H1 (cell line): ENCODE measurements around the gene DNAL4. TPM values are rescaled to one million over a fixed set of nuclear protein-coding genes. Genes with fewer than 3 reads are reported as not detected.

Experiments used
- CTCF ChIA-PET: fragments of 300-600 bp; sonication (Branson Sonifier 250); formaldehyde crosslinking; loops from one replicate; lab custom pipeline; 2021; ENCODE audit not compliant: partially characterized antibody; lab: Charles Lee
- POLR2A ChIA-PET: fragments of 300-600 bp; sonication (Branson Sonifier 250); formaldehyde crosslinking; loops from one replicate; lab custom pipeline; 2021; ENCODE audit warnings: inconsistent platforms; ENCODE audit not compliant: partially characterized antibody; lab: Charles Lee
- DNase-seq, 2 experiments: peaks; one replicate each; pipeline versions ENCODE4 v3.0.0 to v3.0.0-alpha.2; 2010 to 2022; ENCODE audit warnings: low spot score in 2 of 2, low read depth in 1 of 2, mixed read lengths in 1 of 2
- FAIRE-seq: peaks from 2 replicates; lab custom pipeline; 2011; peaks lifted over from hg19 to GRCh38; lab: Jason Lieb, UNC
- H2AFZ ChIP-seq: 2 replicates; pipeline ENCODE4 v1.8.1; 2012; ENCODE audit warnings: low read length, inconsistent platforms
- H2AK5ac ChIP-seq: 2 replicates; pipeline ENCODE4 v1.6.1; 2013; ENCODE audit warnings: low read depth, low read length
- H2BK120ac ChIP-seq: replicated peaks from 2 replicates; pipeline ENCODE3; 2013; ENCODE audit warnings: low read depth, low read length, inconsistent platforms
- H2BK12ac ChIP-seq: 2 replicates; pipeline ENCODE4 v1.6.1; 2013; ENCODE audit warnings: low read depth, low read length
- H2BK15ac ChIP-seq: 2 replicates; pipeline ENCODE4 v1.6.1; 2013; ENCODE audit warnings: low read length
- H2BK20ac ChIP-seq: 2 replicates; pipeline ENCODE4 v1.6.1; 2013; ENCODE audit warnings: low read length
- H2BK5ac ChIP-seq: 2 replicates; pipeline ENCODE4 v1.6.1; 2013; ENCODE audit warnings: low read depth, low read length
- H3K14ac ChIP-seq: 2 replicates; pipeline ENCODE4 v1.6.1; 2013; ENCODE audit warnings: inconsistent platforms; ENCODE audit not compliant: insufficient read length
- H3K18ac ChIP-seq: 2 replicates; pipeline ENCODE4 v1.6.1; 2013; ENCODE audit warnings: low read length; ENCODE audit errors: extremely low read depth
- H3K23ac ChIP-seq: 2 replicates; pipeline ENCODE4 v1.6.1; 2013; ENCODE audit warnings: inconsistent platforms; ENCODE audit not compliant: insufficient read length
- H3K23me2 ChIP-seq: 2 replicates; pipeline ENCODE4 v1.6.1; 2013; ENCODE audit warnings: low read depth, low read length
- H3K27ac ChIP-seq: 2 replicates; pipeline ENCODE4 v1.6.1; 2011; ENCODE audit warnings: low read depth, low read length, inconsistent platforms
- H3K27me3 ChIP-seq, 4 experiments: replicated peaks in 1 of 4; 1 replicate in 1 of 4; 2 replicates in 3 of 4; pipeline versions ENCODE4 v1.6.1 to v1.8.1; 2011 to 2013; ENCODE audit warnings: low read length in 3 of 4, mild to moderate bottlenecking in 3 of 4, inconsistent platforms in 2 of 4, mixed read lengths in 2 of 4, moderate library complexity in 1 of 4; ENCODE audit not compliant: control insufficient read depth in 3 of 4, insufficient read depth in 3 of 4; ENCODE audit errors: extremely low read depth in 1 of 4
- H3K36me3 ChIP-seq, 4 experiments: 2 replicates each; pipeline versions ENCODE4 v1.6.1 to v1.8.1; 2011 to 2013; ENCODE audit warnings: mild to moderate bottlenecking in 4 of 4, low read length in 3 of 4, moderate library complexity in 2 of 4, control low read depth in 1 of 4, inconsistent platforms in 1 of 4; ENCODE audit not compliant: insufficient read depth in 4 of 4, control insufficient read depth in 2 of 4
- H3K4ac ChIP-seq: replicated peaks from 2 replicates; pipeline ENCODE3; 2013; ENCODE audit warnings: low read length, low read depth, mixed read lengths, inconsistent platforms; ENCODE audit not compliant: insufficient read length
- H3K4me1 ChIP-seq, 4 experiments: replicated peaks in 1 of 4; 1 replicate in 1 of 4; 2 replicates in 3 of 4; pipeline versions ENCODE4 v1.6.1 to v1.8.1; 2011 to 2013; ENCODE audit warnings: low read length in 3 of 4, inconsistent platforms in 2 of 4, mixed read lengths in 1 of 4; ENCODE audit not compliant: insufficient read depth in 4 of 4, control insufficient read depth in 3 of 4
- H3K4me2 ChIP-seq, 2 experiments: 2 replicates each; pipeline versions ENCODE4 v1.6.1 to v1.8.1; 2011 to 2013; ENCODE audit warnings: low read depth in 2 of 2, low read length in 2 of 2, control low read depth in 1 of 2, inconsistent platforms in 1 of 2, mild to moderate bottlenecking in 1 of 2; ENCODE audit not compliant: insufficient read depth in 1 of 2
- H3K4me3 ChIP-seq, 4 experiments: fragments of 200-600, 300-600 bp in 1 of 4; sonication (generic), shearing (Covaris generic), sonication (Bioruptor Twin) in 1 of 4; 2 replicates each; pipeline versions ENCODE4 v1.5.1 to v1.8.1; 2011 to 2016; ENCODE audit warnings: low read length in 4 of 4, low read depth in 3 of 4, control low read depth in 2 of 4, inconsistent platforms in 2 of 4, mild to moderate bottlenecking in 2 of 4, mixed read lengths in 1 of 4, moderate library complexity in 1 of 4; ENCODE audit not compliant: insufficient read depth in 2 of 4; ENCODE audit errors: extremely low read depth in 1 of 4
- H3K56ac ChIP-seq: replicated peaks from 2 replicates; pipeline ENCODE3; 2013; ENCODE audit warnings: low read depth, mild to moderate bottlenecking, mixed read lengths, low read length, inconsistent platforms; ENCODE audit not compliant: insufficient read length
- H3K79me1 ChIP-seq: 2 replicates; pipeline ENCODE4 v1.6.1; 2013; ENCODE audit warnings: low read depth, low read length, control low read depth
- H3K79me2 ChIP-seq, 2 experiments: 2 replicates each; pipeline versions ENCODE4 v1.6.1 to v1.8.1; 2012 to 2013; ENCODE audit warnings: low read length in 2 of 2, mild to moderate bottlenecking in 2 of 2, inconsistent platforms in 1 of 2; ENCODE audit not compliant: insufficient read depth in 2 of 2, control insufficient read depth in 1 of 2
- H3K9ac ChIP-seq, 4 experiments: replicated peaks in 1 of 4; 1 replicate in 1 of 4; 2 replicates in 3 of 4; pipeline versions ENCODE4 v1.6.1 to v1.8.1; 2011 to 2013; ENCODE audit warnings: low read depth in 3 of 4, low read length in 3 of 4, control low read depth in 2 of 4, mild to moderate bottlenecking in 2 of 4, moderate library complexity in 2 of 4, inconsistent platforms in 1 of 4; ENCODE audit errors: extremely low read depth in 1 of 4
- H3K9me3 ChIP-seq, 2 experiments: 2 replicates each; pipeline versions ENCODE4 v1.6.1 to v1.8.1; 2012 to 2013; ENCODE audit warnings: mild to moderate bottlenecking in 2 of 2, moderate library complexity in 2 of 2, control low read depth in 1 of 2, inconsistent platforms in 1 of 2, low read depth in 1 of 2, low read length in 1 of 2, mixed read lengths in 1 of 2; ENCODE audit not compliant: insufficient read depth in 2 of 2
- H4K20me1 ChIP-seq, 2 experiments: replicated peaks in 1 of 2; 2 replicates each; pipeline versions ENCODE3 to v1.8.1; 2011 to 2013; ENCODE audit warnings: inconsistent platforms in 2 of 2, low read length in 2 of 2, mild to moderate bottlenecking in 1 of 2; ENCODE audit not compliant: insufficient read depth in 2 of 2, control insufficient read depth in 1 of 2
- H4K5ac ChIP-seq: 2 replicates; pipeline ENCODE4 v1.6.1; 2013; ENCODE audit warnings: low read length, low read depth, mixed read lengths, inconsistent platforms; ENCODE audit not compliant: insufficient read length
- H4K8ac ChIP-seq: 2 replicates; pipeline ENCODE4 v1.8.0; 2013; ENCODE audit warnings: mild to moderate bottlenecking, moderate library complexity, low read length, inconsistent platforms; ENCODE audit not compliant: insufficient read depth; ENCODE audit errors: extremely low read depth
- H4K91ac ChIP-seq: replicated peaks from 2 replicates; pipeline ENCODE3; 2013; ENCODE audit warnings: low read length, mixed read lengths, inconsistent platforms; ENCODE audit not compliant: insufficient read length
- BACH1 ChIP-seq: IDR thresholded peaks from 2 replicates; pipeline ENCODE4 v1.6.1; 2012; ENCODE audit warnings: low read length, improper control_type of control experiment
- EZH2 ChIP-seq: fragments of 200-600 bp; sonication (generic); IDR thresholded peaks from 2 replicates; pipeline ENCODE4 v1.7.1; 2012; ENCODE audit warnings: low read depth, mild to moderate bottlenecking, moderate library complexity, low read length, inconsistent platforms; ENCODE audit not compliant: severe bottlenecking
- NANOG ChIP-seq: IDR thresholded peaks from 2 replicates; pipeline ENCODE4 v1.6.1; 2011; ENCODE audit warnings: low read length, low read depth, mild to moderate bottlenecking, inconsistent platforms; ENCODE audit not compliant: insufficient read depth, poor library complexity, severe bottlenecking
- RBBP5 ChIP-seq: IDR thresholded peaks from 2 replicates; pipeline ENCODE4 v1.7.1; 2012; ENCODE audit warnings: low read depth, mild to moderate bottlenecking, inconsistent platforms, low read length, moderate library complexity, borderline replicate concordance
- WGBS, 2 experiments: shearing (Covaris generic) in 1 of 2; methylation state at CpG; one replicate each; pipeline versions ENCODE4 v1.1.6 to v1.1.7; 2013 to 2015; ENCODE audit warnings: low lambda C conversion rate in 2 of 2, mixed read lengths in 2 of 2, inconsistent platforms in 1 of 2, low coverage in 1 of 2, missing lambda C conversion rate in 1 of 2; ENCODE audit not compliant: insufficient replicate concordance in 2 of 2, insufficient coverage in 1 of 2, insufficient read length in 1 of 2; ENCODE audit errors: extremely low coverage in 1 of 2, missing lambda C conversion rate in 1 of 2; 5-methylcytosine and 5-hydroxymethylcytosine counted together
- polyA plus RNA-seq, 7 experiments: library from polyadenylated mRNA; depleted of rRNA in 3 of 7; stranded (reverse) in 5 of 7; unstranded in 2 of 7; fragments of >200 nt in 5 of 7; fragments of 200-250 nt in 2 of 7; gene quantifications; 1 replicate in 5 of 7; 2 replicates in 1 of 7; 4 replicates in 1 of 7; pipeline versions ENCODE4 v1.2.1 to v1.2.3, GENCODE V29; 2011 to 2013; ENCODE audit warnings: missing spikeins in 2 of 7, mixed read lengths in 2 of 7
- total RNA-seq: library from RNA; stranded (reverse); fragmentation: NEBNext Ultra II Directional; extraction: Animal tissue kit (Norgen Biotek cat#: 25700); gene quantifications from 2 replicates; pipeline ENCODE4 v1.2.1, GENCODE V29; 2021

The DNAL4 gene
- total and polyA plus RNA-seq, 2 of the 8 experiments (the other 6 are each of a cell fraction or from before 2014, with no cell fraction given) = 8.8 to 14.0 TPM

- Histone ChIP-seq H2AK5ac (no peak overlapping the region), H2BK5ac (no peak overlapping the region; the same call in 1 of the 2 replicates), H3K79me2 (no peaks in the 10 kb centered on the region), H4K8ac (no peak overlapping the region; the same call in 1 of the 2 replicates), H3K23ac (no peak overlapping the region), H3K79me1 (no peaks in the 10 kb centered on the region), H3K27ac (no peak overlapping the region), H3K56ac (no peak overlapping the region), H4K91ac (no peak overlapping the region), H3K9ac (no peak overlapping the region), H3K4me2 (no peak overlapping the region), H3K27me3 (no peaks in the 10 kb centered on the region)
- POLR2A ChIA-PET = interaction anchor here (0.7 to 13.2 kb wide), 5 partner anchors 12 to 113 kb away, joined by 3 to 112 read pairs (median 3); no protein-coding TSS in a partner anchor
- CTCF ChIA-PET = interaction anchor here (0.6 to 11.1 kb wide), 4 partner anchors 10 to 57 kb away, joined by 3 to 124 read pairs (median 106); partner anchors contain the start of gene TOMM22
- TF ChIP-seq EZH2 = no peak
- no peak for TF ChIP-seq BACH1
- TF ChIP-seq NANOG = no peak
- TF ChIP-seq RBBP5 = no peak
- TF ChIP-seq, all 59 proteins: peak for 0
- Histone ChIP-seq H3K4ac (no peak overlapping the region), H3K4me3 (no peak overlapping the region), H4K20me1 (peaks cover 0 to 7% of the 10 kb centered on the region in 2 experiments), H3K14ac (no peak overlapping the region), H4K5ac (no peak overlapping the region), H3K36me3 (peaks cover 7 to 14% (median 9%) of the 10 kb centered on the region in 4 experiments; a peak in 6 of 8 replicates), H3K18ac (no peak overlapping the region), H3K23me2 (no peaks in the 10 kb centered on the region), H2BK20ac (no peak overlapping the region), H3K4me1 (no peaks in the 10 kb centered on the region), H2BK120ac (no peak overlapping the region), H2BK12ac (no peak overlapping the region), H3K9me3 (no peaks in the 10 kb centered on the region), H2AFZ (no peak overlapping the region), H2BK15ac (no peak overlapping the region)
- FAIRE-seq = no peak
- DNase-seq = no peak
- WGBS, 2 experiments = 98% methylated on average over 17 of the region's 18 CpGs; no CpG with 5 or more reads in 1 of the 2 experiments
These were observed 55.4 kb downstream of the DNAL4 start for GRCh38 chr22:38738475-38739070.
